HK-2 (cell line): Measurements from ENCODE around the gene FRMD4A.
"Not testable (repeated sequence)": the region's sequence is repeated elsewhere in the genome, so short reads cannot be mapped to it uniquely, and the experiment has no call there.

ENCODE experiments used
- DNase-seq: peaks from one replicate; pipeline ENCODE4 v3.0.0-alpha.2; 2018; ENCODE audit not compliant: unreplicated experiment

Gene FRMD4A

GRCh38 chr10:14146501-14146900, 184.2 kb downstream of the FRMD4A start:
- no peak for DNase-seq

GRCh38 chr10:14146025-14146424, 184.7 kb downstream of the FRMD4A start:
- no peak for DNase-seq

- DNase-seq = no peak
These were observed 186.3 kb downstream of the FRMD4A start for GRCh38 chr10:14144451-14144850.

- no peak for DNase-seq
These were observed 188.0 kb downstream of the FRMD4A start for GRCh38 chr10:14142606-14143250.

- no peak for DNase-seq
These were observed 189.4 kb downstream of the FRMD4A start for GRCh38 chr10:14141283-14141682.

- no peak for DNase-seq
These were observed 193.3 kb downstream of the FRMD4A start for GRCh38 chr10:14137391-14137790.

- DNase-seq = not testable (repeated sequence)
These were observed 195.5 kb downstream of the FRMD4A start for GRCh38 chr10:14135196-14135595.

- no peak for DNase-seq
These were observed 196.4 kb downstream of the FRMD4A start for GRCh38 chr10:14134275-14134674.

- no peak for DNase-seq
These were observed 199.3 kb downstream of the FRMD4A start for GRCh38 chr10:14131261-14131960.

- no peak for DNase-seq
These were observed 201.0 kb downstream of the FRMD4A start for GRCh38 chr10:14129770-14130169.

GRCh38 chr10:14128519-14128918, 202.2 kb downstream of the FRMD4A start:
- DNase-seq = no peak

GRCh38 chr10:14126697-14127440, 203.9 kb downstream of the FRMD4A start:
- DNase-seq = no peak

- no peak for DNase-seq
These were observed 205.2 kb downstream of the FRMD4A start for GRCh38 chr10:14125564-14125963.

GRCh38 chr10:14124941-14125340, 205.8 kb downstream of the FRMD4A start:
- DNase-seq = no peak

GRCh38 chr10:14123139-14123538, 207.6 kb downstream of the FRMD4A start:
- no peak for DNase-seq

- no peak for DNase-seq
These were observed 209.9 kb downstream of the FRMD4A start for GRCh38 chr10:14120812-14121211.

- no peak for DNase-seq
These were observed 211.8 kb downstream of the FRMD4A start for GRCh38 chr10:14118953-14119352.

- no peak for DNase-seq
These were observed 213.9 kb downstream of the FRMD4A start for GRCh38 chr10:14116837-14117236.

GRCh38 chr10:14116021-14116420, 214.7 kb downstream of the FRMD4A start:
- no peak for DNase-seq

- DNase-seq = no peak
These were observed 215.9 kb downstream of the FRMD4A start for GRCh38 chr10:14114791-14115190.

GRCh38 chr10:14112056-14112455, 218.7 kb downstream of the FRMD4A start:
- DNase-seq = no peak

GRCh38 chr10:14111208-14111607, 219.5 kb downstream of the FRMD4A start:
- DNase-seq = no peak

GRCh38 chr10:14106828-14107227, 223.9 kb downstream of the FRMD4A start:
- DNase-seq = no peak
